Neural cell (in vitro differentiated cells): ENCODE results near the gene SOHLH1.

Experiments
- MXI1 ChIP-seq: fragments of 450-650 bp; conservative IDR thresholded peaks from 2 replicates; pipeline ENCODE4 v1.6.1; 2014; ENCODE audit warnings: antibody characterized with exemption, mild to moderate bottlenecking; ENCODE audit not compliant: poor library complexity, severe bottlenecking
- POLR2AphosphoS5 ChIP-seq: IDR thresholded peaks from 2 replicates; pipeline ENCODE4 v1.6.1; 2012
- TF ChIP-seq, protein P1 (sequence below): fragments of 450-650 bp; IDR thresholded peaks from 2 replicates; pipeline ENCODE4 v1.5.1; 2014; ENCODE audit warnings: antibody characterized with exemption, mild to moderate bottlenecking, moderate library complexity; ENCODE audit not compliant: poor library complexity, severe bottlenecking
- TF ChIP-seq, protein P2 (sequence below): IDR thresholded peaks from 2 replicates; pipeline ENCODE4 v1.6.1; 2012; ENCODE audit warnings: borderline replicate concordance

DNA sequence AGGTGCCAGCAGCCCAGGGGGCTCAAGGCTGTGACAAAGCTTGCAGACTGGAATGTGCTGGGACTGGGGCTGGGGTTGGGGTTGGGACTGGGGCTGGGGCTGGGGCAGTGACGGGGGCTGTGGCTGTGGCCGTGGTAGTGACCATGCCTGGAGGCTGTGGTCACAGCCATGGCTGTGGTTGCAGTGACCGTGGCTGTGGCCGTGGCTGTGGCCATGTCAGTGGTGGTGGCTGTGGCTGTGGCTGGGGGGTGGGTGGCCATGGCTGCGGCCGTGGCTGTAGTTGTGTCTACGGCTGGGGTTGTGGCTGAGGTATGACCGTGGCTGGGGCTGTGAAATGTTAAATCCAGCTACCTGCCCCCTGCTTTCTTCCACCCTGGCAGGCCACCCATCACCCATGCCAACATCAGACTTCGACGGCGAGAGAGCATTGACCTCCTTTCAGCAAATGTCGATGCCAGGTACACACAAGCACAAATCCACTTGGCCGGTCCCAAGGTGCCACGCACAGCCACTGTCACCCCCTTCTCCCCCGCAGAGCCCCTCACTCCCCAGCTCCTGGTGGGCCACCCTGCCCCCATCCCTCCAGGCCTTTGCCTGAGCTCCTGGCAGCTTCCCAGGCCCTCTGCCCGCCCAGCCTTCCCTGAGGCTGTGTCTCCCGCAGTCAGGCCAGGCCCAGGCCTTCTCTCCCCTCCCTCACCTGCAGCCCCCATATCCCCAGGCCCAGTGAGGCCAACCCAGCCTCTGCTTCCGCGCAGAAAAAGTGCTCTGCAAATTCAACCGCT is 20.9 kb downstream of the SOHLH1 start:
- TF ChIP-seq, protein P1, sequence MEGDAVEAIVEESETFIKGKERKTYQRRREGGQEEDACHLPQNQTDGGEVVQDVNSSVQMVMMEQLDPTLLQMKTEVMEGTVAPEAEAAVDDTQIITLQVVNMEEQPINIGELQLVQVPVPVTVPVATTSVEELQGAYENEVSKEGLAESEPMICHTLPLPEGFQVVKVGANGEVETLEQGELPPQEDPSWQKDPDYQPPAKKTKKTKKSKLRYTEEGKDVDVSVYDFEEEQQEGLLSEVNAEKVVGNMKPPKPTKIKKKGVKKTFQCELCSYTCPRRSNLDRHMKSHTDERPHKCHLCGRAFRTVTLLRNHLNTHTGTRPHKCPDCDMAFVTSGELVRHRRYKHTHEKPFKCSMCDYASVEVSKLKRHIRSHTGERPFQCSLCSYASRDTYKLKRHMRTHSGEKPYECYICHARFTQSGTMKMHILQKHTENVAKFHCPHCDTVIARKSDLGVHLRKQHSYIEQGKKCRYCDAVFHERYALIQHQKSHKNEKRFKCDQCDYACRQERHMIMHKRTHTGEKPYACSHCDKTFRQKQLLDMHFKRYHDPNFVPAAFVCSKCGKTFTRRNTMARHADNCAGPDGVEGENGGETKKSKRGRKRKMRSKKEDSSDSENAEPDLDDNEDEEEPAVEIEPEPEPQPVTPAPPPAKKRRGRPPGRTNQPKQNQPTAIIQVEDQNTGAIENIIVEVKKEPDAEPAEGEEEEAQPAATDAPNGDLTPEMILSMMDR, result no peak
- TF ChIP-seq POLR2AphosphoS5 (no peak), MXI1 (no peak)
- TF ChIP-seq, protein P2, sequence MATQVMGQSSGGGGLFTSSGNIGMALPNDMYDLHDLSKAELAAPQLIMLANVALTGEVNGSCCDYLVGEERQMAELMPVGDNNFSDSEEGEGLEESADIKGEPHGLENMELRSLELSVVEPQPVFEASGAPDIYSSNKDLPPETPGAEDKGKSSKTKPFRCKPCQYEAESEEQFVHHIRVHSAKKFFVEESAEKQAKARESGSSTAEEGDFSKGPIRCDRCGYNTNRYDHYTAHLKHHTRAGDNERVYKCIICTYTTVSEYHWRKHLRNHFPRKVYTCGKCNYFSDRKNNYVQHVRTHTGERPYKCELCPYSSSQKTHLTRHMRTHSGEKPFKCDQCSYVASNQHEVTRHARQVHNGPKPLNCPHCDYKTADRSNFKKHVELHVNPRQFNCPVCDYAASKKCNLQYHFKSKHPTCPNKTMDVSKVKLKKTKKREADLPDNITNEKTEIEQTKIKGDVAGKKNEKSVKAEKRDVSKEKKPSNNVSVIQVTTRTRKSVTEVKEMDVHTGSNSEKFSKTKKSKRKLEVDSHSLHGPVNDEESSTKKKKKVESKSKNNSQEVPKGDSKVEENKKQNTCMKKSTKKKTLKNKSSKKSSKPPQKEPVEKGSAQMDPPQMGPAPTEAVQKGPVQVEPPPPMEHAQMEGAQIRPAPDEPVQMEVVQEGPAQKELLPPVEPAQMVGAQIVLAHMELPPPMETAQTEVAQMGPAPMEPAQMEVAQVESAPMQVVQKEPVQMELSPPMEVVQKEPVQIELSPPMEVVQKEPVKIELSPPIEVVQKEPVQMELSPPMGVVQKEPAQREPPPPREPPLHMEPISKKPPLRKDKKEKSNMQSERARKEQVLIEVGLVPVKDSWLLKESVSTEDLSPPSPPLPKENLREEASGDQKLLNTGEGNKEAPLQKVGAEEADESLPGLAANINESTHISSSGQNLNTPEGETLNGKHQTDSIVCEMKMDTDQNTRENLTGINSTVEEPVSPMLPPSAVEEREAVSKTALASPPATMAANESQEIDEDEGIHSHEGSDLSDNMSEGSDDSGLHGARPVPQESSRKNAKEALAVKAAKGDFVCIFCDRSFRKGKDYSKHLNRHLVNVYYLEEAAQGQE, result no peak
